ENCODE results near the gene PCED1B. TPM values are rescaled to one million over a fixed set of nuclear protein-coding genes. Genes with fewer than 3 reads are reported as not detected.

The PCED1B gene
- total and polyA plus RNA-seq, 2 donors (not counting 1 experiment from before 2014, with no cell fraction given): 26.2 to 45.8 TPM

- no peak overlapping the region for H3K4me2 ChIP-seq (replicated peaks; ENCODE audit: low read depth, low read length, poor library complexity, severe bottlenecking)
- DNase-seq: peak; percentile 8
- H3K4me1 ChIP-seq (ENCODE audit: control insufficient read depth in 2 of 2, insufficient read depth in 2 of 2, low read length in 2 of 2): peaks cover 31 to 41% of the 10 kb centered on the region in 2 donors
- Mint-ChIP-seq H3K4me1 (peaks cover 66% of the 10 kb centered on the region), H3K27me3 (no peaks in the 10 kb centered on the region), H3K4me3 (no peak overlapping the region), H3K9me3 (ENCODE audit: insufficient read depth) (no peaks in the 10 kb centered on the region), H3K27ac (peak overlapping the region; percentile 32)
- ChIA-PET CTCF (interaction anchor here (0.7 to 2.6 kb wide), 9 partner anchors 9 to 325 kb away, joined by 3 to 9 read pairs (median 4); no protein-coding TSS in a partner anchor), POLR2A (interaction anchor here (0.7 kb wide), 1 partner anchor 225 kb away, joined by 3 read pairs; no protein-coding TSS in a partner anchor)
- H3K27me3 ChIP-seq (replicated peaks in 1 of 4; ENCODE audit: control extremely low read depth in 1 of 4, control insufficient read depth in 3 of 4, insufficient read depth in 4 of 4, low read length in 3 of 4): no peaks in the 10 kb centered on the region
- H3K9me3 ChIP-seq (ENCODE audit: control extremely low read depth in 1 of 3, control insufficient read depth in 2 of 3, insufficient read depth in 1 of 3, low read length in 2 of 3): no peaks in the 10 kb centered on the region
- intact Hi-C loops (cut with micrococcal nuclease): loop anchor here (5.0 to 10.0 kb wide), 3 partner anchors 51 to 134 kb away; no protein-coding TSS in a partner anchor
- WGBS (ENCODE audit: insufficient coverage): 86% methylated on average over 1 of the region's 7 CpGs
- TF ChIP-seq EZH2 (IDR thresholded peaks at IDR 0.05; ENCODE audit: borderline replicate concordance, insufficient read depth, low read depth, low read length, poor library complexity, severe bottlenecking) (no peak), CTCF (IDR thresholded peaks at IDR 0.05) (no peak)
- H4K20me1 ChIP-seq (ENCODE audit: control insufficient read depth, insufficient read depth, low read length, poor library complexity, severe bottlenecking): no peaks in the 10 kb centered on the region
- no peaks in the 10 kb centered on the region for H3K36me3 ChIP-seq (replicated peaks in 1 of 2; ENCODE audit: control extremely low read depth in 1 of 2, control insufficient read depth in 1 of 2, extremely low read depth in 1 of 2, insufficient read depth in 2 of 2, low read length in 1 of 2)
- no peak overlapping the region for H3K9ac ChIP-seq (ENCODE audit: low read length)
- H2AFZ ChIP-seq (ENCODE audit: insufficient read depth, low read depth, low read length, poor library complexity, severe bottlenecking): no peak overlapping the region
- peaks cover 2% of the 10 kb centered on the region for H3K79me2 ChIP-seq (ENCODE audit: control insufficient read depth, insufficient read depth, low read length)
- ATAC-seq (ENCODE audit: low read depth): no peak
- H3K27ac ChIP-seq (ENCODE audit: low read length in 2 of 2): peak overlapping the region in 1 of 2 donors; percentile 78
- H3K4me3 ChIP-seq (ENCODE audit: control extremely low read depth in 1 of 5, extremely low read depth in 1 of 5, insufficient read depth in 1 of 5, low read depth in 2 of 5, low read length in 4 of 5): no peak overlapping the region
These were observed 3.6 kb downstream of the PCED1B start for GRCh38 chr12:47082796-47083621.

GRCh38 chr12:47084172-47084571 lies 4.8 kb downstream of the PCED1B start:
- peaks cover 2% of the 10 kb centered on the region for H3K79me2 ChIP-seq (ENCODE audit: control insufficient read depth, insufficient read depth, low read length)
- intact Hi-C loops (cut with micrococcal nuclease): loop anchor here (5.0 to 10.0 kb wide), 3 partner anchors 51 to 133 kb away; no protein-coding TSS in a partner anchor
- H4K20me1 ChIP-seq (ENCODE audit: control insufficient read depth, insufficient read depth, low read length, poor library complexity, severe bottlenecking): no peaks in the 10 kb centered on the region
- no peak overlapping the region for H3K4me2 ChIP-seq (replicated peaks; ENCODE audit: low read depth, low read length, poor library complexity, severe bottlenecking)
- no peaks in the 10 kb centered on the region for H3K27me3 ChIP-seq (replicated peaks in 1 of 4; ENCODE audit: control extremely low read depth in 1 of 4, control insufficient read depth in 3 of 4, insufficient read depth in 4 of 4, low read length in 3 of 4)
- H2AFZ ChIP-seq (ENCODE audit: insufficient read depth, low read depth, low read length, poor library complexity, severe bottlenecking): no peak overlapping the region
- DNase-seq: no peak
- no peaks in the 10 kb centered on the region for H3K9me3 ChIP-seq (ENCODE audit: control extremely low read depth in 1 of 3, control insufficient read depth in 2 of 3, insufficient read depth in 1 of 3, low read length in 2 of 3)
- Mint-ChIP-seq H3K4me1 (peaks cover 54% of the 10 kb centered on the region), H3K27me3 (no peaks in the 10 kb centered on the region), H3K9me3 (ENCODE audit: insufficient read depth) (no peaks in the 10 kb centered on the region), H3K27ac (peak overlapping the region; percentile 48), H3K4me3 (no peak overlapping the region)
- H3K4me1 ChIP-seq (ENCODE audit: control insufficient read depth in 2 of 2, insufficient read depth in 2 of 2, low read length in 2 of 2): peaks cover 25 to 31% of the 10 kb centered on the region in 2 donors
- TF ChIP-seq CTCF (IDR thresholded peaks at IDR 0.05): no peak
- no peak for ATAC-seq (ENCODE audit: low read depth)
- no peaks in the 10 kb centered on the region for H3K36me3 ChIP-seq (replicated peaks in 1 of 2; ENCODE audit: control extremely low read depth in 1 of 2, control insufficient read depth in 1 of 2, extremely low read depth in 1 of 2, insufficient read depth in 2 of 2, low read length in 1 of 2)
- no CpG with 5 or more reads among the region's 1 CpG for WGBS (ENCODE audit: insufficient coverage)
- ChIA-PET POLR2A (no interaction called here), CTCF (interaction anchor here (0.7 to 2.6 kb wide), 5 partner anchors 11 to 324 kb away, joined by 3 to 8 read pairs (median 4); no protein-coding TSS in a partner anchor)
- no peak overlapping the region for H3K9ac ChIP-seq (ENCODE audit: low read length)
- H3K27ac ChIP-seq (ENCODE audit: low read length in 2 of 2): peak overlapping the region in 1 of 2 donors; percentile 44
- no peak overlapping the region for H3K4me3 ChIP-seq (ENCODE audit: control extremely low read depth in 1 of 5, extremely low read depth in 1 of 5, insufficient read depth in 1 of 5, low read depth in 2 of 5, low read length in 4 of 5)
